ENCODE data around the gene TCERG1.

Gene TCERG1

GRCh38 chr5:146451411-146451810 lies 4.3 kb downstream of the TCERG1 start:
- DNase-seq: no peak

- no peak for DNase-seq
Measured at GRCh38 chr5:146457431-146457830, 10.3 kb downstream of the TCERG1 start.

DNA sequence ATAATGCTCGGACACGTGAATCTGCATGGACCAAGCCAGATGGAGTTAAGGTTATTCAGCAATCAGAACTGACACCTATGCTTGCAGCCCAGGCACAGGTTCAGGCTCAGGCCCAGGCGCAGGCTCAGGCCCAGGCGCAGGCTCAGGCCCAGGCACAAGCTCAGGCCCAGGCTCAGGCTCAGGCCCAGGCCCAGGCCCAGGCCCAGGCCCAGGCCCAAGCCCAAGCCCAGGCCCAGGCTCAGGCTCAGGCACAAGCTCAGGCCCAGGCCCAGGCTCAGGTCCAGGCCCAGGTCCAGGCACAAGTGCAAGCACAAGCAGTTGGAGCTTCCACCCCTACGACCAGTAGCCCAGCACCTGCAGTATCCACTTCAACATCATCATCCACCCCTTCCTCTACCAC lies 11.8 kb downstream of the TCERG1 start:
- no peak for DNase-seq

DNA sequence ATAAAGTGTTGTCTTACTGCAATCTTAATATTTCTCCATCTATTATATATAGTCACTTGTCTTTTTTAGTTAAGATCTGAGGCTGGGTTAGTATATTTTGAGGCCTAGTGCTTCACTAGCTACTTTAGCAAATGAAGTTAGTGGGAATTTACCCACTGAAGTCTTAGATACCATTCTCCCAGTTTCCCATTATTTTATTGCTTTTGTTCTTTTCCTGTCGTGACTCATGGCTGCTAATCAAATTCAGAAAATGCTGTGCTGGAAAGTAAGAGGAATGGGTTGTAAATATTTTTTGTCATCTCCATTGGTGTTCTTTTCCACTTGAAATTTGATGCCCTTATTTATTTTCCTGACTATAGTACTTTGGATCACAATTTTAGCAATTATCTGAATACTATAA lies 14.2 kb downstream of the TCERG1 start:
- DNase-seq: no peak

DNA sequence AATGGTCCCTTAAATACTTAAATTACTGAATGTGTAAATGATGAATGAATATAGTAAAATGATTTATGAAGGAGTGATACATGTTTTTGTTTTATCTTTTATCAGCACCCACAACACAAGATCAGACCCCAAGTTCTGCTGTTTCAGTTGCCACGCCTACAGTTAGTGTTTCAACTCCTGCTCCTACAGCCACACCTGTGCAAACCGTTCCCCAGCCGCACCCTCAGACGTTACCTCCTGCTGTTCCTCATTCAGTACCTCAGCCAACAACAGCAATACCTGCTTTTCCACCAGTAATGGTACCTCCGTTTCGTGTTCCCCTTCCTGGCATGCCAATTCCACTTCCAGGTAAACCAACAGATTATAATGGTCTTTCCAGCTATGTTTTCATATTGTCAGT lies 16.3 kb downstream of the TCERG1 start:
- DNase-seq: no peak

DNA sequence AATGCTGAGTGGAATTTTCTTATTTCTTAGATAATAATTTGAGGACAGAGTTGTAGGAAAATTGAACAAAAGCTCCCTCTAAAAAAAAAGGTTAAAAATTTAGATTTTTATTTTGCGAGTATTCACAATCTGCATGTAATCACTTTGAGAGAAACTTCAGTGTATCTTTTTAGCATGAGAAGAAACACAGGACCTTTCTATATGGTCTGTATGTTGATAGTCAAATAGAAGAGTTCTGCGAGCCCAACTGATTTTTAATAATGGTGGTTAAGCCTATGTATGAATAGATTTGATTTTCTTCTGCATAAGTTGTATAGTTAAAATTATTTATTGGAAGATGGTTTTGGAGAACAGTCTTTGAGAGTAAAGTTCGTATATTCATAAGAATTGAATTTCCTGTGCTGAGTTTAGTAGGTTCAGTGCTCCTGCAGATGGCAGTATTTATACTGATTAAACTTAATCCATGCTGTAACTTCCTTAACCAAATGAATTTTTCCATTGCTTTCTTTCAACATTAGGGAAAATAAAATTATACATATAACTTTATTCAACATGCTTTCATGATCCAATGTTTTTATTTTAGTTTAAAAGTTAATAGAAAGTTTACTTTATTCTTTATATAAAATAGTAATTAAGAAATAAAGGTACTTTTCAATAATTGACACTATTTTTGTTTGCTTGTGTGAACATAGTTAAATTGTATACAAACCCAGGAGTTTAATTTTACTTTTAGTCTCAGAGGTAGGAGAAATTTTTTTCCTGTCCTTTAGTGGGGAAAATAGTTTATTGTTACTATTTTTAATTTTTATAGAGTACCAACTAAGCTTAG lies 19.6 kb downstream of the TCERG1 start:
- DNase-seq: no peak

- no peak for DNase-seq
Measured at GRCh38 chr5:146467760-146468159, 20.6 kb downstream of the TCERG1 start.

- DNase-seq: no peak
Measured at GRCh38 chr5:146474065-146474464, 26.9 kb downstream of the TCERG1 start.

- DNase-seq: no peak
Measured at GRCh38 chr5:146475190-146475780, 28.2 kb downstream of the TCERG1 start.

- DNase-seq: no peak
Measured at GRCh38 chr5:146475906-146476305, 28.8 kb downstream of the TCERG1 start.

DNA sequence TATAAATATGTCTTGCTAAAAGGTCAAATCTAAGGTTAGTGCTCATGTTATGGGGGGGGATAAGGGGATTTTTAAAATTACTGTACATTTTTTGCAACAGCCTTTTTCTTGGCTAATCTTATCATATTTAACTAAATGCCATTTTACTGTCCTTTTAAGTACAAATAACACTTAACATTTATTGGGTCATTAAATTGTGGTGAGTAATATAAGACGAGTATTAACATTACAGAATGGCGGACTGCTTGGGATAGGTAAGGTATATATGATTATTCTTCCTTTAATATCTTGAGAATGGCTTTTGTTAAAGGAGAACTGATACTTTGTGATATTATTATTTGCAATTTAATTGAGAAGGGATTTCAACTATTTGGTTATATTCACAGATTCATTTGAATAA lies 35.6 kb downstream of the TCERG1 start:
- no peak for DNase-seq

GRCh38 chr5:146484714-146485391 lies 37.7 kb downstream of the TCERG1 start:
- DNase-seq: no peak

DNA sequence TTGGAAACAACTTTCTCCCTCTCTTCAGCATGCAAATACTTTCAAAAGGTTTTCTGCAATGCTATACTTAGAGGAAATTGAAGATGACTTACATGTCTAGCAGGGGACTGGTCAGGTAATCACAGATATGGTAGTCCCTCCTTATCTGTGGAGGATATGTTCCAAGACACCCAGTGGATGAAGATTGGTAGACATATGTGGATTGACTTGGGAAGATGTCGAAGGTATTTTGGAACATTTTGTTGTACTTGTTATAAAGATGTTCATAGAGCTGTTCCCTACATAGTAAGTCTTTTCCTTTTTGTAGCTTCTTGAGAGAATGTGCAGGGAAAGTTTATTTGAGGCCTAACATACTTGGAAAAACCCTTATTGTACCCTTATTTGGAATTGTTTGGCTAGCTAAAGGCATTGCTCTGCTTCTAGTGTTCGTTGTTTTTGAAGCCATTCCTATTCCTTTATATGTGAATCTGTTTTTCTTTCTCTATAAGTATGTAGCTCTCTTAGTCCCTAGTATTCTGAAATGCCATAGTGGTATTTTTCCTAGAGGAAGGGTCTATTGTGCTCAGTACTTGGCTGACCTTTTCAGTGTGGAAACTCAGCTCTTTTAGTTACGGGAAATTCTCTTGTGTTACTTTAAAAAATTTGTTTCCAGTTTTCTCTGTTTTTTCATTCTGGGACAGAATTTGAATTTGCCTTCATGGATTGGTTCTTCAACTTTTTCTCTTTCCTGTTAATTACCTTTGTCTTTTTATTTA lies 43.1 kb downstream of the TCERG1 start:
- DNase-seq: no peak

- DNase-seq: no peak
Measured at GRCh38 chr5:146494656-146495055, 47.5 kb downstream of the TCERG1 start.

DNA sequence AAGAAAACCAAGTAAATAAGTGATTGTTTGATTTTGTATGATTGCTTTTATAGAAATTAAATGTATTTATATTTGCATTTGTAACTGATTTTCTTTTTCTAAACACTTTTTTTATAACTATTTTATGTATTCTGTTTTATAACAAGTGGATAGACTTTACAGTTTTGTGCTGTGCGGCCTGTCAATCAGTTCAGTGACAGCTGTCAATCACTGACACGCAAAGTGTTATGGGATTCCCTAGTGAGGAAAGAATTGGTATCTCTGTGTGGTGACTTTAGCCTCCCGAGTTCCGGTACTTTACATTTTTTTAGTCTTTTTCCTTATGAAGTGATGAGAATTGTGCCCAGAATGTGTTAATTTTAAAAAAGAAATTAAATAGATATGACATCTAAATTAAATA lies 52.5 kb downstream of the TCERG1 start:
- DNase-seq: no peak

DNA sequence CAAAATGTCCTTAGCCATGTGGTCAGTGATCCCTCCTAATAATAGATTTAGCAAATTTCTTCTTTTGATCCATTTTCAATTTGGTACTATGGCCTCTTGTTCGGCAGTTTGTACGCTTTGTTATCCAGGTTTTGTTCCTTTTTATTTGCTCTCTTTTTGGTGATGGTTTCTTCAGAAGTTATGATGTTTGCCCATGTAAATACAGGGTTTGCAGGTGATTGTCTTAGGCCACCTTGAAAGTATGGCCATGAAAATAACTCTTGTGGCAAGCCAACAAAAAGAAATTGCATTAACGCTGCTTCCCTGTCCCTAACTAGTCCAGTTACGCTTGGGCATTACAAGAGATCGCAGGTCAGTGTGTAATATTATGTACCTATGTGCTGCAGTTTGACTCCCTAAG lies 60.3 kb downstream of the TCERG1 start:
- DNase-seq: no peak

GRCh38 chr5:146510559-146511125 lies 63.5 kb downstream of the TCERG1 start:
- DNase-seq: no peak

- no peak for DNase-seq
Measured at GRCh38 chr5:146513462-146513861, 66.3 kb downstream of the TCERG1 start.

GRCh38 chr5:146514575-146514974 lies 67.4 kb downstream of the TCERG1 start:
- DNase-seq: no peak

GRCh38 chr5:146515473-146516150 lies 68.5 kb downstream of the TCERG1 start:
- DNase-seq: no peak

- DNase-seq: no peak
Measured at GRCh38 chr5:146516151-146516475, 69.0 kb downstream of the TCERG1 start, which contains the start of gene GPR151. Gene GPR151 (minus strand): TSS chr5:146516190. CDS start chr5:146516113, 77 bp downstream.

Measured in amygdala (tissue), 56 donors.